Ovary (tissue), 3 donors: ENCODE data around the gene DENND1B.

ENCODE experiments used
- EP300 ChIP-seq: sonication (generic); formaldehyde crosslinking; IDR thresholded peaks from one replicate; pipeline ENCODE4 v1.6.1; 2017; ENCODE audit warnings: antibody characterized with exemption
- POLR2A ChIP-seq: fragments of 450-650 bp; IDR thresholded peaks from one replicate; pipeline ENCODE4 v1.6.1; 2017; ENCODE audit warnings: antibody characterized with exemption, mild to moderate bottlenecking, moderate library complexity
- TF ChIP-seq, protein P1 (sequence below), 3 donors: fragments of 450-650 bp in 2 of 3; fragments of 200-600 bp in 1 of 3; IDR thresholded peaks; one replicate each; pipeline versions ENCODE4 v1.5.1 to v1.8.0; 2016 to 2022; ENCODE audit warnings: antibody characterized with exemption in 3 of 3, mild to moderate bottlenecking in 1 of 3
- donor health status: DM: no; HTN: no; CAD: no.

GRCh38 chr1:197801684-197802083 is 26.4 kb upstream of the DENND1B start:
- TF ChIP-seq, protein P1, sequence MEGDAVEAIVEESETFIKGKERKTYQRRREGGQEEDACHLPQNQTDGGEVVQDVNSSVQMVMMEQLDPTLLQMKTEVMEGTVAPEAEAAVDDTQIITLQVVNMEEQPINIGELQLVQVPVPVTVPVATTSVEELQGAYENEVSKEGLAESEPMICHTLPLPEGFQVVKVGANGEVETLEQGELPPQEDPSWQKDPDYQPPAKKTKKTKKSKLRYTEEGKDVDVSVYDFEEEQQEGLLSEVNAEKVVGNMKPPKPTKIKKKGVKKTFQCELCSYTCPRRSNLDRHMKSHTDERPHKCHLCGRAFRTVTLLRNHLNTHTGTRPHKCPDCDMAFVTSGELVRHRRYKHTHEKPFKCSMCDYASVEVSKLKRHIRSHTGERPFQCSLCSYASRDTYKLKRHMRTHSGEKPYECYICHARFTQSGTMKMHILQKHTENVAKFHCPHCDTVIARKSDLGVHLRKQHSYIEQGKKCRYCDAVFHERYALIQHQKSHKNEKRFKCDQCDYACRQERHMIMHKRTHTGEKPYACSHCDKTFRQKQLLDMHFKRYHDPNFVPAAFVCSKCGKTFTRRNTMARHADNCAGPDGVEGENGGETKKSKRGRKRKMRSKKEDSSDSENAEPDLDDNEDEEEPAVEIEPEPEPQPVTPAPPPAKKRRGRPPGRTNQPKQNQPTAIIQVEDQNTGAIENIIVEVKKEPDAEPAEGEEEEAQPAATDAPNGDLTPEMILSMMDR (IDR thresholded peaks at IDR 0.05), result no peak
- no peak for TF ChIP-seq POLR2A
- TF ChIP-seq EP300, result no peak
